ENCODE data around the gene MIDN.
A peak's percentile ranks its signal among the peaks of the same experiment; 100 is the strongest.
"Not testable (repeated sequence)": the region's sequence is repeated elsewhere in the genome, so short reads cannot be mapped to it uniquely, and the experiment has no call there.

MIDN gene

GRCh38 chr19:1295169-1296012, 47.0 kb downstream of the MIDN start:
- peak; percentile 42 for DNase-seq

- no peak for DNase-seq
Observed at GRCh38 chr19:1296078-1296477, 47.7 kb downstream of the MIDN start.

- DNase-seq, result no peak
Observed at GRCh38 chr19:1296575-1297271, 48.3 kb downstream of the MIDN start.

- DNase-seq, result no peak
Observed at GRCh38 chr19:1298235-1298634, 49.9 kb downstream of the MIDN start.

- no peak for DNase-seq
Observed at GRCh38 chr19:1299801-1300200, 51.4 kb downstream of the MIDN start.

- no peak for DNase-seq
Observed at GRCh38 chr19:1300744-1301490, 52.5 kb downstream of the MIDN start.

GRCh38 chr19:1302533-1303239, 54.3 kb downstream of the MIDN start:
- no peak for DNase-seq

- DNase-seq, result no peak
Observed at GRCh38 chr19:1304197-1304924, 56.0 kb downstream of the MIDN start.

- not testable (repeated sequence) for DNase-seq
Observed at GRCh38 chr19:1305354-1305753, 57.0 kb downstream of the MIDN start.

- DNase-seq, result no peak
Observed at GRCh38 chr19:1307320-1307719, 58.9 kb downstream of the MIDN start.

GRCh38 chr19:1307755-1308303, 59.4 kb downstream of the MIDN start:
- DNase-seq, result no peak

GRCh38 chr19:1308718-1309117, 60.3 kb downstream of the MIDN start:
- DNase-seq, result no peak
